Colonic mucosa (tissue), 4 donors: ENCODE results near the gene CUL9. TPM values are rescaled to one million over a fixed set of nuclear protein-coding genes. Genes with fewer than 3 reads are reported as not detected.
A peak's percentile ranks its signal among the peaks of the same experiment; 100 is the strongest.

ENCODE experiments used
- DNase-seq: peaks from one replicate; pipeline ENCODE4 v3.0.0-alpha.2; 2020
- H3K27ac ChIP-seq: fragments of 200-600 bp; one replicate; pipeline ENCODE4 v1.8.0; 2021
- H3K27me3 ChIP-seq: fragments of 200-600 bp; one replicate; pipeline ENCODE4 v1.8.0; 2021
- H3K36me3 ChIP-seq: fragments of 200-600 bp; one replicate; pipeline ENCODE4 v1.8.0; 2021
- H3K4me1 ChIP-seq: fragments of 200-600 bp; one replicate; pipeline ENCODE4 v1.8.0; 2021; ENCODE audit warnings: mild to moderate bottlenecking
- H3K4me3 ChIP-seq: fragments of 200-600 bp; one replicate; pipeline ENCODE4 v1.8.0; 2021
- H3K9ac ChIP-seq, 2 donors: one replicate each; pipeline ENCODE4 v1.7.0; 2013; ENCODE audit warnings: control low read depth in 2 of 2, low read depth in 2 of 2, low read length in 2 of 2
- H3K9me3 ChIP-seq: fragments of 200-600 bp; one replicate; pipeline ENCODE4 v1.8.0; 2021
- intact Hi-C: fragments of 100-400 bp; cut with DNase I; formaldehyde crosslinking; loops from one replicate; pipeline ENCODE4 v1.14.1; 2022
- total RNA-seq, 2 donors: library from RNA; stranded (reverse); fragmentation: NEBNext Ultra II Directional in 1 of 2; extraction: Animal tissue kit (Norgen Biotek cat#: 25700) in 1 of 2; gene quantifications; one replicate each; pipeline ENCODE4 v1.2.1, GENCODE V29; 2021
- TF ChIP-seq, protein P1 (sequence below): fragments of 200-600 bp; IDR thresholded peaks from one replicate; pipeline ENCODE4 v1.8.0; 2022; ENCODE audit warnings: antibody characterized with exemption, mild to moderate bottlenecking
- donor health status: healthy.
- donor health status: DM: no; HTN: no; CAD: no.
- donor health status: DM: no; HTN: no; CAD: no.

Gene CUL9
- total RNA-seq, 2 donors from 2014 or later = 23.4 to 36.9 TPM

DNA sequence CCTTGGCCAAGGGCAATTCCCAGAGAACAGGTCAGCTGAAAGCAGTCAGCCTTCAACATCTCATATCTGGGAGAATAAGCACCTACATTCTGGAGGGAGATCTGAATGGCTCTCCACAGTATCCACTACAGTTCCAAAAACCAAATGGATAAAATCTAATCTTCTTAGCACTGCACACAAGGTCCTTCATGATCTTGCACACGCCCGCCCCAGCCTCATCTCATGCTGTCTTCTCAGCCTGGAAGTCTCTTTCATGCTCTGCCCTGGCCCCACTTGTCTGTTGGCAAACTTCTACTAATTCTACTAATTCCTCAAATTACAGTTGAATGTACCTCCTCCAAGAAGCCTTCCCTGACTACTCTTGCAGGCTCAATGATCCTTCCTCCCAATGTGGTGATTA lies 59.5 kb downstream of the CUL9 start:
- Histone ChIP-seq H3K27me3 (peaks cover 21% of the 10 kb centered on the region), H3K27ac (no peak overlapping the region), H3K9me3 (no peaks in the 10 kb centered on the region), H3K9ac (no peak overlapping the region), H3K4me1 (peaks cover under 1% of the 10 kb centered on the region), H3K4me3 (no peak overlapping the region), H3K36me3 (no peaks in the 10 kb centered on the region)
- no peak for DNase-seq
- TF ChIP-seq, protein P1, sequence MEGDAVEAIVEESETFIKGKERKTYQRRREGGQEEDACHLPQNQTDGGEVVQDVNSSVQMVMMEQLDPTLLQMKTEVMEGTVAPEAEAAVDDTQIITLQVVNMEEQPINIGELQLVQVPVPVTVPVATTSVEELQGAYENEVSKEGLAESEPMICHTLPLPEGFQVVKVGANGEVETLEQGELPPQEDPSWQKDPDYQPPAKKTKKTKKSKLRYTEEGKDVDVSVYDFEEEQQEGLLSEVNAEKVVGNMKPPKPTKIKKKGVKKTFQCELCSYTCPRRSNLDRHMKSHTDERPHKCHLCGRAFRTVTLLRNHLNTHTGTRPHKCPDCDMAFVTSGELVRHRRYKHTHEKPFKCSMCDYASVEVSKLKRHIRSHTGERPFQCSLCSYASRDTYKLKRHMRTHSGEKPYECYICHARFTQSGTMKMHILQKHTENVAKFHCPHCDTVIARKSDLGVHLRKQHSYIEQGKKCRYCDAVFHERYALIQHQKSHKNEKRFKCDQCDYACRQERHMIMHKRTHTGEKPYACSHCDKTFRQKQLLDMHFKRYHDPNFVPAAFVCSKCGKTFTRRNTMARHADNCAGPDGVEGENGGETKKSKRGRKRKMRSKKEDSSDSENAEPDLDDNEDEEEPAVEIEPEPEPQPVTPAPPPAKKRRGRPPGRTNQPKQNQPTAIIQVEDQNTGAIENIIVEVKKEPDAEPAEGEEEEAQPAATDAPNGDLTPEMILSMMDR = no peak
- intact Hi-C loops = no loop called here

DNA sequence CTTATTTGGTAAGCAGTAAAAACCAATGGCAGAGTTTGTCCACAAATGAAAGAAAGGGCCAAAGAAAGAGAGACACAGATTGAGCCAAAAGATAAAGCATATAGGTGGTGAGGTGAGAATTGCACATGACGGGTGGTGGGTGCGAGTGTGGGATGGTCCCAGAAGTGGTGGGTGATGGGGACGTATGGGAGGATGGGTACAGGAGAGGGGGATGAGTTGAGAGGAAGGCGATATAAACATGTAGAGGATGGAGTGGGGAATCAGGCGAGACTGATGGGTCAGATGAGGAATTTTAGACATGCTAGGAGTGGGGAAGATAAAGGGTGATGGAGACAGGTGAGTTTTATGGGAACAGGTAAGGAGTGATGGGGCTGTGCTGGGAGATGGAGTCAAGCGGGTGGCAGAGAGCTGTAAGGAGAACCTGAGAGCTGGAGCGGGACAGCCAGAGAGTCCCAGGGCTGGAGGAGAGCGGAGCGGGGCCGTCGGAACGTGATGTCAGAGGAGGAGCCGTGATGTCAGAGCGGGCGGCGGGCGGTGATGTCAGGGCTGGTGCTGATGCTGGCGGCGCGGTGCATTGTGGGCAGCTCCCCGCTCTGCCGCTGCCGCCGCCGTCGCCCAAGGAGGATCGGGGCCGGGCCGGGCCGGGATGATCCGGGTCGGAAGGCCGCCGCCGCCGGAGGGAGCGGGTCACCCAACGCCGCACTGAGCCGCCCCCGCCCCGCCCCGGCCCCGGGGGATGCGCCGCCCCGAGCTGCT lies 61.1 kb downstream of the CUL9 start, which contains the start of gene TTBK1:
TSS of gene TTBK1 (plus strand) at position 574 of the 756 bp plus-strand sequence. CDS start 3,180 bp downstream, outside the sequence.
- Histone ChIP-seq H3K36me3 (no peaks in the 10 kb centered on the region), H3K4me1 (peaks cover 3% of the 10 kb centered on the region), H3K27ac (no peak within 1 kb of the TSS), H3K9me3 (no peaks in the 10 kb centered on the region), H3K4me3 (no peak within 1 kb of the TSS), H3K27me3 (peaks cover 27% of the 10 kb centered on the region), H3K9ac (no peak within 1 kb of the TSS)
- DNase-seq = no peak
- intact Hi-C loops = no loop called here
- TF ChIP-seq, protein P1 = no peak

DNA sequence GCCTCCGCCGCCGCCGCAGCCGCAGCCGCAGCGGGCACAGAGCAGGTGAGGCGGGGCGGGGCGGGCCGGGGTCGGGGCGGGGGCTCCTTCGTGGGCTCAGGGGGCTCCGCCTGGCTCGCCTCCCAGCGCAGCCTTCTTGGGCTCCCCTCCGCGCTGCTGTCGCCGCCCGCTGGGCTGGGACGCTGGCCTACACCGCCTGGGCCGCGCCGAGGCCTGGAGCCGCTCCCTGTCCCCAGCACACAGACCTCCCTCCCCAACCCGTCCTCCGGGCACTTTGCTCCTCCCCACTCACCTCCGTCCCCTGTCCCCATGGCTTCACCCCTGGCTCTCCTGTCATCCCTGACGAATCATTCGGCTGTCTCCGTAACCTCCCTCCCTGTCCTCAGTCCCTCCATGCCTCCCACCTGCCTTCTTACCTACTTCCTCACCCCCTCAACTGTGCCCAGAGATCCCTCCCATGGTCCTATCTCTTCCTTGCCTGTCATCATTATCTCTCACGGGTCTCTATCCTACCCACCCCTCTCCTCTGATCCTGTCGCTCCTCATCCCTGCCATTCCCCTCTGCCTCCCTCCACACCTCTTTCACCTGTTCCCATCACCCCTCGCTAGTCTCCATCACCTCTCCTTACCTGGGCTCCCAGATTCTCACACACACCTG lies 61.8 kb downstream of the CUL9 start:
- peaks cover 3% of the 10 kb centered on the region for H3K4me1 ChIP-seq
- H3K9ac ChIP-seq = no peak overlapping the region
- H3K9me3 ChIP-seq = no peaks in the 10 kb centered on the region
- H3K4me3 ChIP-seq = no peak overlapping the region
- TF ChIP-seq, protein P1 = no peak
- no peak for DNase-seq
- H3K27me3 ChIP-seq = peaks cover 27% of the 10 kb centered on the region
- no peak overlapping the region for H3K27ac ChIP-seq
- intact Hi-C loops = no loop called here
- H3K36me3 ChIP-seq = no peaks in the 10 kb centered on the region

- Histone ChIP-seq H3K9me3 (no peaks in the 10 kb centered on the region), H3K27ac (no peak overlapping the region), H3K4me1 (peaks cover 3% of the 10 kb centered on the region), H3K4me3 (peak overlapping the region; percentile 58), H3K27me3 (peaks cover 31% of the 10 kb centered on the region), H3K36me3 (no peaks in the 10 kb centered on the region), H3K9ac (no peak overlapping the region)
- intact Hi-C loops = no loop called here
- TF ChIP-seq, protein P1 = no peak
- peak; percentile 74 for DNase-seq
These were observed 64.5 kb downstream of the CUL9 start for GRCh38 chr6:43246301-43247113.
